K562 (cell line): ENCODE data around the gene FUT2. TPM values are rescaled to one million over a fixed set of nuclear protein-coding genes. Genes with fewer than 3 reads are reported as not detected.
"Not testable (repeated sequence)": the region's sequence is repeated elsewhere in the genome, so short reads cannot be mapped to it uniquely, and the experiment has no call there.

Experiments used
- ATAC-seq: fragments of 200-7000 bp; cut with Tn5 transposase; 3 replicates; pipeline ENCODE4 v1.9.1; 2020; ENCODE audit warnings: moderate library complexity
- BruUV-seq: library from RNA; stranded (reverse); fragments of 400-500 nt; replicated peaks from 2 replicates; lab custom pipeline; 2021; lab: Mats Ljungman, UMichigan
- CTCF ChIA-PET: fragments of 300-600 bp; formaldehyde crosslinking; extraction: SDS; loops from one replicate; lab custom pipeline; 2021; ENCODE audit warnings: low intra/inter-chr PET ratio; lab: Yijun Ruan, JAX
- POLR2A ChIA-PET: fragments of 300-600, 350-650 bp; sonication (Branson Sonifier 250); formaldehyde crosslinking; extraction: SDS; loops from one replicate; lab custom pipeline; 2021; ENCODE audit warnings: antibody characterized with exemption, inconsistent platforms; lab: Yijun Ruan, JAX
- DNase-seq, 4 experiments: peaks; one replicate each; pipeline versions ENCODE4 v3.0.0 to v3.0.0-alpha.2; 2011 to 2018; ENCODE audit warnings: low spot score in 3 of 4, mixed read lengths in 3 of 4; ENCODE audit errors: extremely low read depth in 1 of 4
- FAIRE-seq: peaks from 2 replicates; lab custom pipeline; 2011; peaks lifted over from hg19 to GRCh38; lab: Jason Lieb, UNC
- H2AFZ ChIP-seq: 2 replicates; pipeline ENCODE4 v1.6.0; 2011; ENCODE audit warnings: low read depth, low read length, control low read depth, inconsistent platforms
- H3K27ac ChIP-seq: fragments of 200-600 bp; 3 replicates; pipeline ENCODE4 v1.8.0; 2011; ENCODE audit warnings: low read depth, mild to moderate bottlenecking, control low read depth, inconsistent platforms, low read length, moderate library complexity, mixed read lengths; ENCODE audit errors: extremely low read depth
- H3K27me3 ChIP-seq, 2 experiments: fragments of 300-600 bp in 1 of 2; 2 replicates in 1 of 2; 3 replicates in 1 of 2; pipeline versions ENCODE4 v1.6.0 to v1.8.0; 2011; ENCODE audit warnings: inconsistent platforms in 2 of 2, low read length in 2 of 2, mild to moderate bottlenecking in 1 of 2, mixed read lengths in 1 of 2, moderate library complexity in 1 of 2; ENCODE audit not compliant: control insufficient read depth in 2 of 2, insufficient read depth in 2 of 2
- H3K36me3 ChIP-seq: fragments of 300-600 bp; 3 replicates; pipeline ENCODE4 v1.8.0; 2011; ENCODE audit warnings: mild to moderate bottlenecking, low read length, inconsistent platforms; ENCODE audit not compliant: control insufficient read depth, insufficient read depth
- H3K4me1 ChIP-seq, 2 experiments: fragments of 200-600 bp in 1 of 2; replicated peaks in 1 of 2; 2 replicates in 1 of 2; 3 replicates in 1 of 2; pipeline versions ENCODE4 v1.5.1 to v1.8.0; 2011; ENCODE audit warnings: inconsistent platforms in 2 of 2, low read length in 2 of 2, mild to moderate bottlenecking in 1 of 2, mixed read lengths in 1 of 2, moderate library complexity in 1 of 2; ENCODE audit not compliant: control insufficient read depth in 2 of 2, insufficient read depth in 2 of 2
- H3K4me2 ChIP-seq: 2 replicates; pipeline ENCODE4 v1.6.1; 2011; ENCODE audit warnings: low read length, control low read depth, inconsistent platforms, mixed read lengths; ENCODE audit not compliant: insufficient read depth
- H3K4me3 ChIP-seq: fragments of 200-600 bp; sonication (generic), shearing (Covaris generic); 2 replicates; pipeline ENCODE4 v1.5.1; 2016; ENCODE audit warnings: control low read depth, inconsistent platforms
- H3K79me2 ChIP-seq: fragments of 200-600 bp; 3 replicates; pipeline ENCODE4 v1.8.0; 2011; ENCODE audit warnings: low read length, inconsistent platforms; ENCODE audit not compliant: control insufficient read depth, insufficient read depth
- H3K9ac ChIP-seq, 2 experiments: 2 replicates each; pipeline versions ENCODE4 v1.6.0 to v1.6.1; 2011; ENCODE audit warnings: low read depth in 2 of 2, low read length in 2 of 2, control low read depth in 1 of 2, inconsistent platforms in 1 of 2, mild to moderate bottlenecking in 1 of 2, mixed read lengths in 1 of 2; ENCODE audit not compliant: insufficient read depth in 1 of 2
- H3K9me1 ChIP-seq: one replicate; pipeline ENCODE4 v1.6.0; 2011; ENCODE audit warnings: inconsistent platforms, mild to moderate bottlenecking, low read length, moderate library complexity; ENCODE audit not compliant: control insufficient read depth, insufficient read depth
- H3K9me3 ChIP-seq: replicated peaks from 2 replicates; pipeline ENCODE4 v1.5.1; 2011; ENCODE audit warnings: low read depth, low read length, inconsistent platforms; ENCODE audit not compliant: control insufficient read depth, insufficient read depth
- H4K20me1 ChIP-seq: replicated peaks from 2 replicates; pipeline ENCODE4 v1.6.1; 2011; ENCODE audit warnings: low read length, inconsistent platforms, mixed read lengths; ENCODE audit not compliant: control insufficient read depth, insufficient read depth
- BCOR ChIP-seq: fragments of 450-650 bp; IDR thresholded peaks from 2 replicates; pipeline ENCODE4 v1.6.1; 2016
- RBM25 ChIP-seq: fragments of 200-400 bp; formaldehyde crosslinking; IDR thresholded peaks from 2 replicates; pipeline ENCODE4 v1.6.1; 2018; ENCODE audit warnings: low read length, low read depth, moderate library complexity; ENCODE audit not compliant: severe bottlenecking
- ZBTB2 ChIP-seq: fragments of 450-650 bp; IDR thresholded peaks from 2 replicates; pipeline ENCODE4 v1.6.1; 2016; ENCODE audit warnings: antibody characterized with exemption
- ZNF121 ChIP-seq: sonication (generic); formaldehyde crosslinking; conservative IDR thresholded peaks from 2 replicates; pipeline ENCODE4 v1.8.0; 2022; ENCODE audit warnings: missing genetic modification reagents
- WGBS: fragments of 100-300 bp; shearing (Covaris generic); methylation state at CpG from one replicate; pipeline ENCODE4 v1.1.6; 2016; ENCODE audit warnings: low coverage, mixed read lengths; ENCODE audit not compliant: insufficient coverage; ENCODE audit errors: missing lambda C conversion rate; 5-methylcytosine and 5-hydroxymethylcytosine counted together
- in situ Hi-C: fragments of 300-500 bp; cut with MboI; formaldehyde crosslinking; loops from 4 replicates; pipeline ENCODE4 v1.15.0; 2018; ENCODE audit warnings: inconsistent platforms, mixed read lengths
- intact Hi-C: fragments of 100-400 bp; cut with micrococcal nuclease; formaldehyde crosslinking; loops from 2 replicates; pipeline ENCODE4 v1.14.2; 2022
- polyA plus RNA-seq, 8 experiments: library from polyadenylated mRNA; depleted of rRNA in 4 of 8; stranded (reverse) in 5 of 8; unstranded in 3 of 8; fragments of >200 nt; fragmentation: Nextera tagmentation in 2 of 8; fragmentation: Illumina TruSeq in 1 of 8; extraction: Ambion mirVana in 2 of 8; extraction: Trizol in 1 of 8; gene quantifications; 2 replicates each; pipeline versions ENCODE4 v1.2.1 to v1.2.3, GENCODE V29; 2011 to 2014; ENCODE audit warnings: inconsistent platforms in 1 of 8, missing spikeins in 1 of 8
- total RNA-seq, 7 experiments: library from RNA; depleted of rRNA in 6 of 7; stranded (reverse); fragments of >200 nt in 6 of 7; fragmentation: Illumina TruSeq in 2 of 7; extraction: Trizol in 2 of 7; gene quantifications; 2 replicates each; pipeline versions ENCODE4 v1.2.1 to v1.2.3, GENCODE V29; 2011 to 2021; ENCODE audit warnings: low replicate concordance in 1 of 7

The FUT2 gene
- total and polyA plus RNA-seq, 9 of the 15 experiments (the other 6 are each of a cell fraction or from before 2014, with no cell fraction given), result 0.03 to 0.04 TPM; not detected in 7

DNA sequence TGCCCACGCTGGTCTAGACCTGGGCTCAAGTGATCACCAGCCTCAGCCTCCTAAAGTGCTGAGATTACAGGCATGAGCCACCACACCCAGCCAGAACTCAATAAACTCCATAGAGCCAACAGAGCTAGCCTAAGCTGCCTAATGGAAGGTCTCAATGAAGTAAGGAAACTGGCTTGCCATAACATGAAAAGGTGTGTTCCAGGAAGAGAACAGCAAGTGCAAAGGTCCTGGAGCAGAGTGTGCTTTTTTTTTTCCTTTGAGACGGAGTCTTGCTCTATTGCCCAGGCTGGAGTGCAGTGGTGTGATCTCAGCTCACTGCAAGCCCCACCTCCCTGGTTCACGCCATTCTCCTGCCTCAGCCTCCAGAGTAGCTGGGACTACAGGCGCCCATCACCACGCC is 37.9 kb upstream of the FUT2 start:
- H3K36me3 ChIP-seq, intact Hi-C loops: not testable (repeated sequence)

GRCh38 chr19:48658483-48658882 is 37.3 kb upstream of the FUT2 start:
- Histone ChIP-seq H3K79me2 (no peaks in the 10 kb centered on the region), H3K4me1 (peaks cover 18 to 30% of the 10 kb centered on the region in 2 experiments), H4K20me1 (no peaks in the 10 kb centered on the region), H3K4me2 (no peak overlapping the region), H3K36me3 (no peaks in the 10 kb centered on the region), H3K27me3 (no peaks in the 10 kb centered on the region), H3K9me1 (no peaks in the 10 kb centered on the region), H3K4me3 (no peak overlapping the region), H3K9me3 (no peaks in the 10 kb centered on the region), H3K9ac (no peak overlapping the region), H3K27ac (no peak overlapping the region), H2AFZ (no peak overlapping the region)
- DNase-seq, result no peak
- ChIA-PET CTCF (no interaction called here), POLR2A (no interaction called here)
- ATAC-seq, result no peak
- no TSS peak for BruUV-seq
- no peak for FAIRE-seq
- 74% methylated on average over 6 of the region's 6 CpGs for WGBS
- intact Hi-C loops, result no loop called here
- TF ChIP-seq ZNF121 (CRISPR knock-in tag), result peak; percentile 39
- no peak for TF ChIP-seq ZBTB2
- in situ Hi-C loops, result no loop called here

More for the DNA sequence above, 37.9 kb upstream of the FUT2 start:
- in situ Hi-C loops, DNase-seq, H4K20me1 ChIP-seq, H3K27ac ChIP-seq, H3K9me3 ChIP-seq, H3K27me3 ChIP-seq, CTCF ChIA-PET, BruUV-seq, H3K9me1 ChIP-seq, H3K9ac ChIP-seq, H3K4me2 ChIP-seq, H3K79me2 ChIP-seq, H2AFZ ChIP-seq, ATAC-seq, H3K4me3 ChIP-seq, FAIRE-seq: not testable (repeated sequence)
- 54% methylated on average over 2 of the region's 5 CpGs for WGBS
- POLR2A ChIA-PET, result interaction anchor here (0.6 to 0.9 kb wide), 2 partner anchors 12 to 362 kb away, joined by 3 to 5 read pairs; partner anchors contain the start of gene CA11
- peaks cover 12 to 35% of the 10 kb centered on the region in 2 experiments for H3K4me1 ChIP-seq
- TF ChIP-seq BCOR, result peak; percentile 33; the same call in 1 of the 2 replicates
- TF ChIP-seq RBM25, result peak; percentile 12
